HG02759 (cell line): ENCODE measurements around the gene BABAM2.
A peak's percentile ranks its signal among the peaks of the same experiment; 100 is the strongest.
"Not testable (repeated sequence)": the region's sequence is repeated elsewhere in the genome, so short reads cannot be mapped to it uniquely, and the experiment has no call there.

Experiments used
- ATAC-seq: cut with Tn5 transposase; IDR thresholded peaks from one replicate; pipeline ENCODE4 v1.9.1; 2021; ENCODE audit warnings: mild to moderate bottlenecking, moderate library complexity; ENCODE audit not compliant: unreplicated experiment

The BABAM2 gene

GRCh38 chr2:28227498-28227897 is 337.0 kb downstream of the BABAM2 start:
- no peak for ATAC-seq

DNA sequence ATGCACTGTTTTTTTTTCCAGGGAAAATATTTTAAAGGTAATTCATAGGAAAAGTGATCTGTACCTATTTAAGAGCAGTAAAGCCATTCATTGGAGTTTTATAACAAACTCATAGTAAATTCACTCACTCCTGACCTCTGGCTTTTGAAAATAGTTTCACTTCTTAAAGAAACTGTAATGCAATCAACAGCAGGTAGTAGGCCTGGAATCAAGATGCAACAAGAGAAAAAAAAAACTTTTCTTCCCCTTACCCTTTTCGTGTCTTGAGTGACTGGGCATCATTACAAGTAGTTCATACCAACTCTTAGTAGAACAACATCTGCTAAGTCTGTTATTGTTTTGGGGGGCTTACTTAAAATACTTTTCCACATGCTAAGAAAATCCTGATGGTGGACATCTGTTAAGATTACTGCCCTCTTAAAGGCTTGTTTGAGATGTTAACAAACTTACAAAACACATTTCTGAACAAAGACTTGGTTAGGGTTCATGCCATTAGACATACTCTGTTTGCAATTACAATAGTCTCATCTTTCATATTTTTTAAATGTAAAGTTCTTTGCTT is 338.0 kb downstream of the BABAM2 start:
- no peak for ATAC-seq

- no peak for ATAC-seq
Observed at GRCh38 chr2:28231110-28231631, 340.6 kb downstream of the BABAM2 start.

DNA sequence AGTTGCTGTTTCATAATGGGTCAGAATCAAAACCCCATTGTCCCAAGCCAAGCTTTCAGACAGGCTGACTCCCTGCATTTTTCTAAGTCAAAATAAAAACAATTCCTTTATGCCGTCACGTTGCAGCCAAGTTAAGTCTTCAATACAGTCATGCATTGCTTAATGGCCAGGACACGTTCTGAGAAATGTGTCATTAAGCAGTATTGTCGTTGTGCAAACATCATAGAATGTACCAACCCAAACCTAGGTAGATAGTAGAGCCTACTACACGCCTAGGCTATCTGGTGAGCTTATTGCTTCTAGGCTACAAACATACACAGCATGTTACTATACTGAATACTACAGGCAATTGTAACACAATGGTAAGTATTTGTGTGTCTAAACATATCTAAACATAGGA is 341.8 kb downstream of the BABAM2 start:
- no peak for ATAC-seq

GRCh38 chr2:28233164-28233676 is 342.7 kb downstream of the BABAM2 start:
- no peak for ATAC-seq

DNA sequence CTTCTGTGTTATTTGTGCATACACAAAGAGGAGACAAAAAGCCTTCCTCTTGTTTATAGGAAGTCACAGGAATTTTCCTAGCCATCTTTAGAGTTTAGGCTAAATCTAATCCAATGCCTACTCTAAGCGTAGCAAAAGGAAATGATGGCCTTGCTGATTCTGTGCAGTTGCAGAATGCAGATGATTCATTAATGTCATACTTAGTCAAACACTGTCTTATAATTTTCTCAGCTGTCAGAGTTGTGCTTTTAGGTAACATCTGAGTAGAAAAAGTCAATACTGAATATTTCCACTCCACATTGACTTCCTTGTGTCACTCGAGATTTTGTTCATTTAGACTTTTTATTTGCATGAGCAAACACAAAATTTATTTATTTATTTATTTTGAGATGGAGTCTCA is 344.3 kb downstream of the BABAM2 start:
- ATAC-seq = no peak

DNA sequence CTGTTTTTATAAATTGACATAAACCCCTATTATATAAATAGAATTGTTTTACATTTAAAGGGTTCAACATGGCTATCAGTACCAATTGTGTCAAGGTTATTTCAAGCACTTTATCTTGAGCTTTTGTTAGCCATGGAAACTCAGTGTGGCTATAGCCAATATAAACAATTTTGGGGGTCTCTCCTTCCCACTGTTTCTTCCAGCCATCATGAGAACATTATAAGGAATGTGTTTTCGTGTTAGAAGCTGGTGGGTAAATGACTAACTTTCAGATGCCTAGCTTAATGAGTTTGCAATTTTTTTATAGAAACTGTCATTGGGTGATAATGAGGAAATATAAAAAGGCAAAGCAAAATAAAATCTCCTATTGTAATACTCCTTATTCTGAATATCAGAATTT is 348.7 kb downstream of the BABAM2 start:
- ATAC-seq = no peak

- no peak for ATAC-seq
Observed at GRCh38 chr2:28240937-28241336, 350.4 kb downstream of the BABAM2 start.

GRCh38 chr2:28247290-28247689 is 356.8 kb downstream of the BABAM2 start:
- no peak for ATAC-seq

- ATAC-seq = no peak
Observed at GRCh38 chr2:28247734-28248133, 357.2 kb downstream of the BABAM2 start.

DNA sequence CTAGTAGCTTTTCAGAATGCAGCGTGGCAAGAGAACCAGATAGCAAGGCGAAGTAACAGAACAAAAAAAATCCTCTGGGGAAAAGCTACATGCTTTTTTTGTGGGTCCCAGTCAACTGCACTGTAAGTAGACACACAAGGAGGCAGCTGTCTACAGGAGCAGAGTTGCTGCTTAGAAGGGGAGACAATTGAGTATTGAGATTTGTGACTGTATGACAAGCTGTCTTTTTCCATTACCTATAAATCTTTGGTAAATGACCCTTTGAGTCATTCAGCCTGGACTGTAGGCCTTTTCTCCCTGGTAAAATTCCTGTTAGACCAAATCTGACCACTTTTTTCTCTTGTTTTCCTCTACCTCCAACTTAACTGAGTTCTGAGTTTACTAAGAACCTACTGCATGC is 358.0 kb downstream of the BABAM2 start:
- ATAC-seq = no peak

DNA sequence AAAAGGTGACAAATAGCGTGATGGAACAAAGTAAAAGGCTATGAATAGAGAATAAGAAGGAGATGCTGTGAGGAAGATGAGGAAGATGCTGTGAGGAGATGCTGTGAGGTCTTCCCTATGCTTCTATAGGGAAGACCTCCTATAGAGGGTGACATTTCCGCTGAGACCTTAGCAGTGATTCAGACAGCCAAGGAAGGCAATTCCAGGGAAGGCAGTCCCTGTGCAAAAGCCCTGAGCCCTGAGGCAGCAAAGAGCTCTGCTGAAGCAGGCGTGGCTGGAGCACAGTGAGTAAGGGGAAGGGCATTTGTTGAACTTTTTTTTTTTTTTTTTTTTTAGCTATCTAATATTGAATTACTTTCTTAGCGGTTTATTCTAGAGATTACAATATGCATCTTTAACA is 359.5 kb downstream of the BABAM2 start:
- no peak for ATAC-seq

DNA sequence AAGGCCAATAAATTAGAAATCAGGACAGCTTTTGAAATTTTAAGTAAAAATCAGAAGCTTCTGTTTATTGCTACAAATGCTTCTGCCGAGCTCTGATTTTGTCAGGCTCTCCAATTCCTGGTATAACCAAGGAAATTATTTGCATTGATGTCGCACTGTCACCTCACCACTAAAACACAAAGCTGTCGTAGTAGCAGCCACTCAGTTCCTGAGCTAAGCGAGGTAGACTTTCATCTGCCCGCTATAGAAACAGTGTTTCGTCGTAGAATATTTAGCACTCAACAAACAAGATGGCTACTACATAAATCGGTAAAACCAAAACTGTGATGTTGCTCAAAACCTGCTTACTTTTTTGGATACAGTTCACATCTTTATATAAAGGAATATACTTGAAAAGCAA is 360.8 kb downstream of the BABAM2 start:
- ATAC-seq = no peak

GRCh38 chr2:28252311-28252710 is 361.8 kb downstream of the BABAM2 start:
- peak; percentile 83 for ATAC-seq

DNA sequence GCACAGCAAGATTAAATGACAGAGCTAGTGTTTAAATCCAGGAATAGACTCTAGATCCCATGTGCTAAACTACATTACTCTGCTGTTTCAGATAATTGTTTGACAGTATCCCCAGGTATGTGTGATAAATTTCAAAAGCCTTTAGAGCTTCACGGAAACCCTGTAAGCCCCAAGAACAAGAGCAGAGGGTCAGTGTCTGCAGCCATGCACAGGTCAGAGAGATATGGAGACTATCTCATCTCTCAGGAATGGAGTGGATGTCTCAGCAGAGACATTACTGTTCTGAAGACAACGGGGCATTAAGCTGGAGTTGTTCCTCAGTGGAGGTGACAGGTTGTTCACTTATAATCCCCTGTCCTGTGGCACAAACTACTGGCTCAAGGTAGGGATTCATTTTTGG is 363.0 kb downstream of the BABAM2 start:
- no peak for ATAC-seq

- not testable (repeated sequence) for ATAC-seq
Observed at GRCh38 chr2:28255231-28255630, 364.7 kb downstream of the BABAM2 start.

GRCh38 chr2:28257182-28257581 is 366.7 kb downstream of the BABAM2 start:
- no peak for ATAC-seq

DNA sequence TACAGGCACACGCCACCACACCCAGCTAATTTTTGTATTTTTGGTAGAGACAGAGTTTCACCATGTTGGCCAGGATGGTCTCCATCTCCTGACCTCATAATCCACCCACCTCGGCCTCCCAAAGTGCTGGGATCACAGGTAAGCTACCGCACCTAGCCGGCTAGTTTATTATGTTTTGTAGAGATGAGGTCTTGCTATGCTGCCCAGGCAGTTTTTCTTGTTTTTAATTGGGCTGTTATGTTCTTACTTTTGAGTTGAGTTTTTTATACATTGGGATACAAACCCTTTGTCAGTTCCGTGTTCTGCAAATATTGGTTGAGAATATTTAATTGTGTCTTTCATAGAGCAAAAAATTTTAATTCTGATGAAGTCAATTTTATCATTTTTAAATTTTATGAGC is 368.7 kb downstream of the BABAM2 start:
- not testable (repeated sequence) for ATAC-seq

- ATAC-seq = no peak
Observed at GRCh38 chr2:28263690-28264089, 373.2 kb downstream of the BABAM2 start.

GRCh38 chr2:28267282-28267681 is 376.8 kb downstream of the BABAM2 start:
- no peak for ATAC-seq

DNA sequence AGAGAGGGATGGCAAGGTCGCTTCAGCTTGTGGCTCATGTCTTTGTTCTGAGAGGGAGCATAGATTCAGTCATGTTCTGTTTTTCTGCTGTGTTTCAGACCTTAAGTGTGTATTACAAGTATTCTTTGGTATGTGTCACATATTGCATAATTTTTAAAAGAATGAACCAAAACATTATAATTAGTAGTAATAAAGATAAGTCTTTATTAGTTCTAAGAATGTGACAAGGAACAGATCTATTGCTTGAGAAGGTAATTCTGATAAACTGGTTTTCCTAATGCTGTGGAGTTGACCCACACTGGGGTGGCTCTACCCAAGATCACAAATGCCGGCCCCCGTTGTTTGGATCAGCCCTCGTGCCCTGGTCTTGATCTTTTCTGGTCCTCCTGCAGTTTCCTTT is 377.9 kb downstream of the BABAM2 start:
- no peak for ATAC-seq

DNA sequence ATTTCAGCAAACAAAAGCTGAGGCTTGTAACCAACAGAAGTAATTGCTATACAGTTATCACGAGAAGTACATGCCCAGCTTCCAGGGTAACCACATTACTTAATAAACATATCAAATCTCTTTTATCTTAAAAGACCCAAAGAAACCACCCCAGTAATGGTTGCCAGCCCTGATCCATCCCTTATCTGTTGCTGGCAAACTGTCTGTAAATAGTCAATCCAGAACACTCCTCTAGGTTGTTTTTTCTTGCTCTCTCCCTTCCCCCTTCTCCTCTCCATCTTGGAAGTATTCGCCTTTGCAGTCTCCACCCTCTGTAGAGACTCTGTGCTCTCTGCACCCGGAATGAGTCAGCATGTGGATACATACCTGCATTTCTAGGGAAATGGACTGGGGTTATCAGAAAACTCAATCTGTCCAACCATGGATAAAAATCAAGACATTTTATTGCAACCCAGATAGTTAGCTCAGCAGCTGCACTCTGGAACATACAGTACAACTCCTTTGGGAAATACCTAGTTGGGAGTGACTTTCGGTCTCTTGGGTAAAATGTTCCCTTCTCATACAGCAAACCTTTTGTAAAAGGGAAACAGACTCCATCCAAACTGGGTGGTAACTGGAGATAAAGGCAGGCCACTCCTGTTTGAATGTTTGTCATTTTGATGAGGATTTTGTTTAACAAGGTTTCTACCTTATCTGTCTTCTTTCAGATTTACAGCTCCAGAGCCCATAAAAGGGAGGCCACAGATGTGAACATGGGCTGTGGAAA is 378.7 kb downstream of the BABAM2 start:
- ATAC-seq = no peak
